Right cardiac atrium (tissue), 5 donors: ENCODE data around the gene MMP17. TPM values are rescaled to one million over a fixed set of nuclear protein-coding genes. Genes with fewer than 3 reads are reported as not detected.
A peak's percentile ranks its signal among the peaks of the same experiment; 100 is the strongest.

ENCODE experiments used
- ATAC-seq, 2 donors: fragments of 200-7000 bp; cut with Tn5 transposase; one replicate each; pipeline versions ENCODE4 v1.8.0 to v1.9.1; 2020; ENCODE audit warnings: moderate library complexity in 2 of 2, mild to moderate bottlenecking in 1 of 2
- DNase-seq, 3 donors: peaks; one replicate each; pipeline ENCODE4 v3.0.0-alpha.2; 2020
- H3K27ac ChIP-seq: one replicate; pipeline ENCODE4 v1.5.1; 2013; ENCODE audit warnings: mild to moderate bottlenecking, low read length, control low read depth, moderate library complexity
- H3K27me3 ChIP-seq: one replicate; pipeline ENCODE4 v1.6.1; 2013; ENCODE audit not compliant: control insufficient read depth, insufficient read depth
- H3K4me1 ChIP-seq: one replicate; pipeline ENCODE4 v1.6.1; 2013; ENCODE audit warnings: low read length; ENCODE audit not compliant: control insufficient read depth, insufficient read depth
- H3K4me3 ChIP-seq: one replicate; pipeline ENCODE4 v1.5.1; 2013; ENCODE audit warnings: low read length, control low read depth
- H3K9me3 ChIP-seq: one replicate; pipeline ENCODE4 v1.6.1; 2013; ENCODE audit warnings: low read length; ENCODE audit not compliant: control insufficient read depth
- WGBS: extraction: QIAGEN DNeasy Blood & Tissue Kit; methylation state at CpG from one replicate; pipeline ENCODE4 v1.1.7; 2013; 5-methylcytosine and 5-hydroxymethylcytosine counted together
- intact Hi-C, 4 donors: fragments of 100-400 bp; cut with DNase I; formaldehyde crosslinking; loops; one replicate each; pipeline versions ENCODE4 v1.11.0 to v1.14.0; 2022 to 2023
- polyA plus RNA-seq: library from polyadenylated mRNA; stranded (reverse); fragments of 200-250 nt; gene quantifications from one replicate; pipeline ENCODE4 v1.2.3, GENCODE V29; 2013
- total RNA-seq, 4 donors: library from RNA; stranded (reverse); fragmentation: NEBNext Ultra II Directional; extraction: Animal tissue kit (Norgen Biotek cat#: 25700); gene quantifications; one replicate each; pipeline ENCODE4 v1.2.1, GENCODE V29; 2021
- donor health status: healthy with polysubstance abuse.
- donor health status: DM: no; HTN: yes; CAD: no.
- donor health status: DM: no; HTN: no; CAD: no.
- donor health status: DM: no; HTN: yes; CAD: no; lungs with severe emphysema.
- donor health status: DM: yes; HTN: yes; CAD: no.

The MMP17 gene
- total and polyA plus RNA-seq, 5 donors: 0.89 to 2.4 (median 1.4) TPM

DNA sequence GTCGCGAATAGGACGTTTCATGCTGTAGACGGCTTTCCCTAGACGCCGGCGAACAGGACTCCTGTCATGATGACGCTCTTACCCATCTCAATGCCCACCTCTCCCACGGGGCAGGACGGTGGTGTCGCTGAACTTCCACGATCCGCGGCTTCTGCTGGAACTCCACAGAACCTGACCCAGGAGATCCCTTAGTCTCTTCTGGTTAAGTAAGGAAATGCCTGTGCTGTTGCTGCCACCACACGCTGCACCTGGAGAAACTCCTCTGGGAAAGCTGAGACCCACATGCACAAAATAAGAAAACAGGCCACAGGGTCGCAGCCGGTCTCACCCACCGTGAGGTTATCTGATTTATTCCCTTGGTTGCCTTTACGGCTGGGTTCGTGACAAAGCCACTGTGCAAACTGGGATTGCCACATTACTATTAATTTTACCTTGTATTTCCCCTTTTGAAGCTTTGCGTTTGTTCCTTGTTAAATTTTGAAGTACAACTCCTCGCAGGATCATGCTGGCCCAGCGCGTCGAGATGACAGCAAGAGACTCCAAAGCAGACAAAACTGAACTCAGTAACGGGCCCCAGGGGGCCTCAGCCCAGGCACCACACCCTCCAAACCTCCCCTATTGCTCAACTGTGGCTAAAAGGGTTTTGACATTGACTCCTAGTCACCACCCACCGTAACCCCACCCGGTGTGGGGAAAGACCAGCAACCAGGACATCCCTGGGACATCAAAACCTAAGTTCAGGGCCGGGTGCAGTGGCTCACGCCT is 9.2 kb upstream of the MMP17 start:
- WGBS: 78% methylated on average over 30 of the region's 30 CpGs
- Histone ChIP-seq H3K27me3 (no peaks in the 10 kb centered on the region), H3K4me3 (no peak overlapping the region), H3K4me1 (no peaks in the 10 kb centered on the region), H3K27ac (no peak overlapping the region), H3K9me3 (no peaks in the 10 kb centered on the region)
- intact Hi-C loops: no loop called here
- ATAC-seq (peak in 1 of 2 donors; percentile 28), DNase-seq (peak in 1 of 3 donors; percentile 25)

DNA sequence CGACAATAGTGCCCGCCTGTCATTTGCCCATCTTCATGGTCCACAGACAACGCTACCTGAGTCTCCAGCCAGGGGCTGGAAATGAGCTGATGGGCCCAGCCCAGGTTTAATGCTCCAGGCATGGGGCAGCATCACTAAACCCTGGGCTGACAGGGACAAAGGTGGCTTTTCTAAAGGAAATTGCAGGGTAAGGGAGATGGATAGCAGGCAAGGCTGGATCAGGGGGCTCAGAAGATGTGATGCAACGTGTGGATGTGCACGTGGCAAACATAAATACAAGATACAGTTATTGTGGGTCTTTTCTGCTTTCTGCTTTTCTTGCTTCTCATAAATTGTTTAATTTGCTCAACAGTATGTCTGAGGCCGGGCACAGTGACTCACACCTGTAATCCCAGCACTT is 3.7 kb upstream of the MMP17 start:
- no peaks in the 10 kb centered on the region for H3K9me3 ChIP-seq
- H3K4me3 ChIP-seq: no peak overlapping the region
- H3K27ac ChIP-seq: no peak overlapping the region
- ATAC-seq (no peak), DNase-seq (no peak)
- WGBS: 94% methylated on average over 6 of the region's 6 CpGs
- no peaks in the 10 kb centered on the region for H3K4me1 ChIP-seq
- no peaks in the 10 kb centered on the region for H3K27me3 ChIP-seq
- intact Hi-C loops: no loop called here

DNA sequence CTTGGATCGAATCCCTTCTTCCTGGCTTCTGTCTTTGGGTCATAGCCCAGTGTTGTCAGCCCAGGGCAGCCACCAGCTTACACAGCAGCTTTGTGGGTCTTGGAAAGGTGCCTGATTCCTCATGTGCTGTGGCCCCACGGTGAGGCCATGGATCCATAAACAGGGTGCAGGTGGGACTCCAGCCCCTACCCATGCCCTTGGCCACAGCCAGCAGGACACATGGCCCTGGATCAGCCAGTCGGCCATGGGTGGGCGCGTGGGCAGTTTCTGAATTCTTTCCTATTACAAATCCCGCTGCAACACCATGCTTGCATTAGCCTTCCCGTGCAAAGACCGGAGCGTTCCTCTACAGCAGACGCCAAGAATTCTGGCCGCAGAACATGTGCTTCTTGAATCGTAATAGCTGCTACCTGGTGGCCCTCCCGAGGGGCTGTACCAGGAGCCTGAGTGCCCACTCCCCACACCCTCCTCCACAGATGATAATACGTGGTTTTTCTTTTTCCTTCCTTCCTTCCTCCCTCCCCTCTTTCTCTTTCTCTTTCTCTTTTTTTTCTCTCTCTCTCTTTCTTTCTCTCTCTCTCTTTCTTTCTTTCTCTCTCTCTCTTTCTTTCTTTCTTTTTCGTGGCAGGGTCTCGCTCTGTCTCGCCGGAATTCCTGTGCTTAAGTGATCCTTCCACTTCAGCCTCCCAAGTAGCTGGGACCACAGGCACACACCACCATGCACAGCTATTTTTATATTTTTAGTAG is 2.9 kb upstream of the MMP17 start:
- DNase-seq: peak in 1 of 3 donors; percentile 44
- no peak overlapping the region for H3K27ac ChIP-seq
- no peak for ATAC-seq
- no peak overlapping the region for H3K4me3 ChIP-seq
- intact Hi-C loops: no loop called here
- H3K27me3 ChIP-seq: no peaks in the 10 kb centered on the region
- H3K4me1 ChIP-seq: no peaks in the 10 kb centered on the region
- 65% methylated on average over 18 of the region's 18 CpGs for WGBS
- no peaks in the 10 kb centered on the region for H3K9me3 ChIP-seq

DNA sequence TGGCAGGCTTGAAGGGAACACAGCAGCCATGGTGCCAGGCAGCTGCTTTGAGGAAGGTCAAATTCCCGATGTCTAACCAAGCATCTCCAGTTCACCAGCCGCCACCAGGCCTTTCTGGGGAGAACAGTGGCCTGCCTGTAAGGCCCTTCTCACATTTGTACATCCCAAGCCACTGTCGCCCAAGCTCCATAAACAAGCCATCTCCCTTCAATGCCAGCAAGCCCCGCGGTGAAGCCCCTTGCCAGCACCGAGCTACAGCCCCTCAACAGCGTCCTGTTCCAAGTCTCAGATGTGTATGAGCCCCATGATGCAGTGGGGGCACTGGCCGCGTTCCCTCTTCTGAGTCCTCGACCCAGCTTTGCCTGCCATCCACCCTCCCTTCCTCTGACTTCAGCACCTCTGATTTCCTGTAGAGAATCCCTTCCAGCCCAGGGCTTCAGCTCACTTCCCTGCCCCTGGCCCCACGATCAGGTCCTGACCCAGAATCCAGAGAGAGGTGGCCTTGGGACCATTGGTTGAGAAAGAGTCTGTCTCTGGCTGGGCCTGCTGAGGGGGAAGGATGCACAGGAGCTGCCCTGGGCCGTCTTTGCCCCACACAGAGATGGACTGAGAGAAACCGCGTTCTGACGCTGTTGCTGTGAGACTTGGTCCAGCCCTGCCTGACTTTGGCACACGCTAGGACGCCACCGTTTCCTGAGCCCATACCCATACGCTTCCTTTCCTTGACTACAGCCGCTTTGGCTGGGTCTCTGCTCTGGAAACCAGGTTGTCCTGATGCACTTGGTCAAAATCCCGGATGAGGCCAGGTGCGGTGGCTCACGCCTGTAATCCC is 1.9 kb upstream of the MMP17 start:
- intact Hi-C loops: no loop called here
- DNase-seq: peak in 1 of 3 donors; percentile 25
- Histone ChIP-seq H3K9me3 (no peaks in the 10 kb centered on the region), H3K27ac (no peak overlapping the region), H3K27me3 (no peaks in the 10 kb centered on the region), H3K4me1 (no peaks in the 10 kb centered on the region), H3K4me3 (no peak overlapping the region)
- WGBS: 70% methylated on average over 23 of the region's 23 CpGs
- ATAC-seq: no peak

DNA sequence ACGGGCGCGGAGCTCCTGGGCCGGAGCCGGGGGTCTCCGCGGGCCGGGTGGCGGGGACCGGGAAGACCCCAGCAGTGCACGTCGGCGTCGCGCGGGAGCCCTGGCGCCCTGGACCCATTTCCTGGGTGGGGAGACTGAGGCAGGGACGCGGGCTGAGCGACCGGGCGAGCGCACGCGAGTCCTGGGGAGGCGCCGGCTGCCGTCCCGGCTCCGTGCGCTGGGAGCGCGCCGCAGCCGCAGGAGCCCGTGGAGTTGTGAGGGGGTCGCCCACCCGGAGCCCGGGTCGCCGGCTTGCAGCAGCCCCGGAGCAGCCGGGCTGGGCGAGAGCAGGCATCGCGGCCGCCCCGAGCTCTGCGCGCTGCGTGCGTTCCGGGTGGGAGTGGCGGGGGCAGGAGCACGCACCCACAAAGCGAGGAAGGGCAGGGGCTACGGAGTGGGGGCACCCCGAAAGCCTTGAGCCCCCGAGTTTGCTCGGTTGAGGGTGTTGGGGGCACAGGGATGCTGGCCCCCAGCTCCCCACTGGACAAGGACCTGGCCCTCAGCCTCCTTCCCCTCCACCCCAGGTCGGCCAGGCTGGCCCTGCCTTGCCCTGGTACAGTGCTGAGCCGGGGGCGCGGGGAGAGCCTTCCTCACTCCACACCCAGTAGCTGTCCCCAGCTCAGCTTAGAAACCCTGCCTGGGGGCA is 620 bp downstream of the MMP17 start:
- intact Hi-C loops: no loop called here
- DNase-seq: peak in 2 of 3 donors; percentile 60 to 61
- no peaks in the 10 kb centered on the region for H3K4me1 ChIP-seq

DNA sequence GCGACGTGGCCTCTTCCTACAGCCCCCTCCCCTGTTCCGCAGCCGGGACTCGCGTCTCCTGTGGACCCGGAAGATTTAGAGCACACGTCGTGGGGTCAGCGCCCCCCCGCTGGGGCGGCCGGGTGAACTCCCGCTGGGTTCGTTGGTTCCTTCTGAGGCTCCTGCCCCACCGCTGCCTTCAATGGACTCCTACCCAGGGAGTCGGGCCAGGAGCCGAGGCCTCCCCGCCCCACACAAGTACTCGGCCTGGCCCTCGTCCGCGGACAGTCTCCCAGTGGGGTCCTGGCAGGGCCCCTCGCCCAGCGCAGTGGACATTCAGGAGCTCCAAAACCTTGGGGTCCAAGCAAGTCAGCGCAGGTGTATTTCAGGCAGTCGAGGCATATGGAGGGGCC is 1.2 kb downstream of the MMP17 start:
- intact Hi-C loops: no loop called here
- WGBS: 9% methylated on average over 27 of the region's 27 CpGs
- DNase-seq: peak in 2 of 3 donors; percentile 73 to 76
- ATAC-seq: peak in 1 of 2 donors; percentile 14
- Histone ChIP-seq H3K27me3 (no peaks in the 10 kb centered on the region), H3K4me3 (peak overlapping the region; percentile 57), H3K4me1 (no peaks in the 10 kb centered on the region), H3K9me3 (no peaks in the 10 kb centered on the region), H3K27ac (no peak overlapping the region)

More for the DNA sequence above, 620 bp downstream of the MMP17 start:
- Histone ChIP-seq H3K4me3 (peak overlapping the region; percentile 57), H3K9me3 (no peaks in the 10 kb centered on the region), H3K27ac (no peak overlapping the region), H3K27me3 (no peaks in the 10 kb centered on the region)
- 1% methylated on average over 64 of the region's 64 CpGs for WGBS
- ATAC-seq: peak in 1 of 2 donors; percentile 20

DNA sequence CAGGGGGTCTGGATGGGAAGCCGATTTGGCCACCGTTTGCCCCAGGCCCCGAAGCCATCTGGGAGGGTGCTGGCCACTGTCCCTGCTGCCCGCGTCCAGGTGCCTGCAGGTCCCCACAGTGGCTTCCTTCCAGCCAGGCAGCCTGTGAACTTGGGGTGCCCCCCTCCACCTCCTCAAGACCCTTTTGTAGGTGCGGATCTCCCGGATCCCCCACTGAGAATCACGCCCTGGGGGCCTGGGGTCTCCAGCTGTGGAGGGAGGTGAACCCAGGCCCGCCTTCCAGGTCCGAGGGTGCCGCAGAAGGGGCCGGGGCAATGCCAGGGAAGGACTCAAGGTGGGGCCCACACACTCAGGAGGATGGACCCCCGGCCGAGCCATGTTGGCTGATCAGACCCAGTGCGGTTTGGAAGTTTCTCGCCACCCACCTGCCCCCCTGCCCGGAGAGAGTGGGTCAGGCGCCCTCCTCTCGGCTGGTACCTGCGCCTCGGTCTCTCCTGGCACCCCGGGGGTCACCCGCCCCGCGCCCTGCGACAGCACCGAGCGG is 1.7 kb downstream of the MMP17 start:
- ATAC-seq: peak in 1 of 2 donors; percentile 3
- Histone ChIP-seq H3K27me3 (no peaks in the 10 kb centered on the region), H3K27ac (no peak overlapping the region), H3K4me3 (peak overlapping the region; percentile 48), H3K9me3 (no peaks in the 10 kb centered on the region), H3K4me1 (no peaks in the 10 kb centered on the region)
- intact Hi-C loops: loop anchor here in 1 of 4 donors (10.0 kb wide), 1 partner anchor 105 kb away; no protein-coding TSS in a partner anchor
- WGBS: 11% methylated on average over 28 of the region's 28 CpGs
- no peak for DNase-seq

DNA sequence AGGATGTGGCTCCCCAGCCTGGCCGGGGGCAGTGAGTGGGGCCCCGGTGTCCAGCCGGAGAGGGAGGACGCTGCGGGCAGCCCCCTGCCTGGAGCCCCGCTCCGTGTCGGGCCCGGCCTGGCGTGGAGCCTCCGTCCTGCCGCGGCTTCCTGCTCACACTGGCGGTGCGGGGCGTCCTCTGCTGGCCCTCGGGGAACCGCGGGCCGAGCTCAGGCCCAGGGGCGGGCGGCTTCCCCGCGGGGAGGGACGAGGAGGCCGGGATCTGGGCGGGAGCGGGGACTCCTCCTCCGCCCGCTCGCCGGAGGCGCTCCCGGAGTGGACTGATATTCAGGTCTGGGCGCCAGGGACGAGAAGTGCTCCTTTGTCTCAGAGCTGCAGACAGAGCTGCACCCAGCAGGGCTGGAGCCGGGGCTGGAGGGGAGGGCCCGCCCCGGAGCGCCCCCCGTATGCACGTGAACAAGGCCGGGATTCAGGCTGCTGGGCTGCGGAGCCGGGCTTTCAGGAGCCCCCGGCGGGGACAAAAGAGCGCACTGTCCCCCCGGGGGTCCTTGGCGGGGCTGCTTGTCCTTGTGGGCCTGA is 2.2 kb downstream of the MMP17 start:
- peak overlapping the region; percentile 48 for H3K4me3 ChIP-seq
- WGBS: under 1% methylated on average over 50 of the region's 50 CpGs
- no peaks in the 10 kb centered on the region for H3K27me3 ChIP-seq
- H3K27ac ChIP-seq: no peak overlapping the region
- intact Hi-C loops: loop anchor here in 1 of 4 donors (10.0 kb wide), 1 partner anchor 104 kb away; no protein-coding TSS in a partner anchor
- ATAC-seq (peak; percentile 90 to 92), DNase-seq (peak; percentile 85 to 94 (median 93))
- no peaks in the 10 kb centered on the region for H3K9me3 ChIP-seq
- H3K4me1 ChIP-seq: no peaks in the 10 kb centered on the region

DNA sequence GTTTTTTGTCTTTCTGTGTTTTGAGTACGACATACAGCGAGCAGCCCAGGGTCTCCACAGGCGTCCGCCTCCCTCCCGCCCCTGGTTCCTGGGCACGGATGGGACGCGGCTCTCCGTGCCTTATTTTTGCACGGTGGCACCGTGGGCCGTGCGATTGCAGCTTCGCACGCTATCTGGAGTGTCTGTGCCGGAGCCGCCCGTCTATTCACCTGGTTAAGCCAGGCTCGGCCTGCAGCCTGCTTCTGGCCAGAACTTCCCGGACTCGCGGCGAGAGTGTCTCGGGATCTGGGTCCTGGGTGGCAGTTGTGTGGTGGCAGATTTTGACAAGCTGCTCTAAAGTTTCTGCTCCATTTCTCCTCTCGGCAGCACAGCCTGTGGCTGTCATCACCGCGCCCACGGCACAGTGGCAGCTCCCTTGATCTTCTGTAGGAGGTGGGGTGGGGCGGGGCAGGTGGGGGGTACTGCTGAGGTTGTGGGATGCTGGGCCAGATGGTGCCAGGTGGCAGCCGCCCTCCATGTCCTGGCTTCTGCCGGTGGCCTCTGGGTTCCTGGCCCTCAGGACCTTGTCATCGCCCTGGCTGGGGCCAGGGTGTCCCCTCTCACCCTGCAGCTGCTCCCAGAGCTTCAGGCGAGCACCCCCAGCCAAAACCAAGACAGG is 2.9 kb downstream of the MMP17 start:
- WGBS: 4% methylated on average over 33 of the region's 33 CpGs
- H3K27ac ChIP-seq: peak overlapping the region; percentile 15
- H3K9me3 ChIP-seq: no peaks in the 10 kb centered on the region
- no peaks in the 10 kb centered on the region for H3K4me1 ChIP-seq
- DNase-seq (peak in 2 of 3 donors; percentile 63 to 72), ATAC-seq (peak in 1 of 2 donors; percentile 15)
- intact Hi-C loops: loop anchor here in 1 of 4 donors (10.0 kb wide), 1 partner anchor 104 kb away; no protein-coding TSS in a partner anchor
- H3K4me3 ChIP-seq: peak overlapping the region; percentile 48
- H3K27me3 ChIP-seq: no peaks in the 10 kb centered on the region
